Stimulated activated naive B cell treated with anti-CD40 and anti-IgM and Interleukin-4, amounts not matched to agents 10 μg/mL and 1 μg/mL and 100 μg/mL, for 72 hours (primary cell): ENCODE measurements around the gene PLEKHG5.
A peak's percentile ranks its signal among the peaks of the same experiment; 100 is the strongest.

Source experiments
- ATAC-seq, 2 donors: fragments of 150-1000 bp; cut with Tn5 transposase; replicated peaks; 2 replicates each; pipeline ENCODE4 v1.10.0; 2021; ENCODE audit warnings: moderate library complexity in 1 of 2
- DNase-seq: peaks from one replicate; pipeline ENCODE4 v3.0.0; 2021
- H3K27ac Mint-ChIP-seq: one replicate; pipeline ENCODE4 v1.8.0; 2022; ENCODE audit warnings: mild to moderate bottlenecking, mixed read lengths
- H3K27me3 Mint-ChIP-seq, 2 donors: one replicate each; pipeline ENCODE4 v1.8.0; 2022; ENCODE audit warnings: mixed read lengths in 2 of 2
- H3K36me3 Mint-ChIP-seq, 2 donors: one replicate each; pipeline ENCODE4 v1.8.0; 2022; ENCODE audit warnings: mixed read lengths in 2 of 2, mild to moderate bottlenecking in 1 of 2
- H3K4me1 Mint-ChIP-seq, 2 donors: one replicate each; pipeline ENCODE4 v1.8.0; 2022; ENCODE audit warnings: mixed read lengths in 2 of 2, mild to moderate bottlenecking in 1 of 2
- H3K4me3 Mint-ChIP-seq, 2 donors: one replicate each; pipeline ENCODE4 v1.8.0; 2022; ENCODE audit warnings: mild to moderate bottlenecking in 2 of 2, mixed read lengths in 2 of 2, moderate library complexity in 1 of 2
- H3K9me3 Mint-ChIP-seq, 2 donors: one replicate each; pipeline ENCODE4 v1.8.0; 2022; ENCODE audit warnings: mixed read lengths in 2 of 2, mild to moderate bottlenecking in 1 of 2

PLEKHG5 gene

GRCh38 chr1:6506210-6507036 lies 15.0 kb upstream of the PLEKHG5 start:
- Mint-ChIP-seq H3K27ac (no peak overlapping the region), H3K4me3 (no peak overlapping the region), H3K9me3 (no peaks in the 10 kb centered on the region), H3K4me1 (peaks cover 0 to 9% of the 10 kb centered on the region in 2 donors), H3K36me3 (no peaks in the 10 kb centered on the region), H3K27me3 (peaks cover 19 to 21% of the 10 kb centered on the region in 2 donors)
- DNase-seq, result no peak
- no peak for ATAC-seq

DNA sequence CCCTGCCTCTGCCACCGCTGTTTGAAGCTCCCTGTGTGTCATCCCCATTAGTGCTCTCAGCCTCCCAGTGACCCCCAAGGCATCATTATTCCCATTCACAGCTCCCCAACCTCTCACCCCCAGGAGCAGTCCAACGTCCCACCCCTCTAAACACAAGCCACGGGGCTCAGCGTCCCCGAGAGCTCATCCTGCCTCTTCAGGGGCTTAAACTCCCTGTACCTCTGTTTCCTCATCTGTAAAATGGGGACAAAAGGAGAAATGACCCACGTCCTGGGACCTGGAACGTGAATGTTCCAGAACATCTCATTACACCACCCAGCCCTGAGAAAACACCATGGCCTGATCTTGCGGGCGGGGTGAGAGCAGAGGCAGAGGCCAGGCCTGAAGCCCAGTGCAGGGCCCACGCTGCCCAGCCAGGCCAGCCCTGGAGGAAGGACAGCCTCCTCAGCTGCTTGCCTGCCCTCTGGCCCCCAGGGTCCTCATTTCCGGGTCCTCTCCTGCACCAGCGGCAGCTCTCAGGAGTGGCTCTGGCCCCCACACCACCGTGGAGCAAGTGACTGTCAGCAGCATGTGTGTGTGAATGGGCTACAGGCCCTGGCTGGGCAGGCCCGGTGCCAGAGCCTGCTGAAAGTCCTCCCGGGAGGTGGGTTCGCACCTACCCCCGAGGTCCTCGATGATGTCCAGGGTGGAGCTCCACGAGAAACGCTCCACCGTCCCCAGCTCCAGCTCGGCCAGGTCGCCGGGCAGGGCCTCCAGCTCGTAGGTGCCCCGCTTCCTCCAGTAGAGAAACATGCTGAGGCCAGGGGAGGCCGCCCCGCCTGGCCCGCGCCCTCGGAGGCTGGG lies 14.1 kb upstream of the PLEKHG5 start:
- no peak for ATAC-seq
- Mint-ChIP-seq H3K27me3 (peaks cover 27 to 29% of the 10 kb centered on the region in 2 donors), H3K4me3 (no peak overlapping the region), H3K9me3 (no peaks in the 10 kb centered on the region), H3K4me1 (peaks cover 0 to 9% of the 10 kb centered on the region in 2 donors), H3K27ac (no peak overlapping the region), H3K36me3 (peaks cover 0 to 1% of the 10 kb centered on the region in 2 donors)
- DNase-seq, result no peak

GRCh38 chr1:6504887-6505286 lies 13.4 kb upstream of the PLEKHG5 start:
- Mint-ChIP-seq H3K4me1 (peaks cover 0 to 9% of the 10 kb centered on the region in 2 donors), H3K9me3 (no peaks in the 10 kb centered on the region), H3K36me3 (peaks cover 0 to 1% of the 10 kb centered on the region in 2 donors), H3K4me3 (no peak overlapping the region), H3K27me3 (peaks cover 34 to 36% of the 10 kb centered on the region in 2 donors), H3K27ac (no peak overlapping the region)
- no peak for DNase-seq
- no peak for ATAC-seq

GRCh38 chr1:6503884-6504602 lies 12.6 kb upstream of the PLEKHG5 start:
- H3K36me3 Mint-ChIP-seq, result peaks cover 0 to 1% of the 10 kb centered on the region in 2 donors
- H3K27me3 Mint-ChIP-seq, result peaks cover 40 to 43% of the 10 kb centered on the region in 2 donors
- no peak for DNase-seq
- no peak overlapping the region for H3K27ac Mint-ChIP-seq
- ATAC-seq, result no peak
- no peak overlapping the region for H3K4me3 Mint-ChIP-seq
- H3K4me1 Mint-ChIP-seq, result peaks cover 0 to 5% of the 10 kb centered on the region in 2 donors
- no peaks in the 10 kb centered on the region for H3K9me3 Mint-ChIP-seq

GRCh38 chr1:6502000-6502891 lies 10.8 kb upstream of the PLEKHG5 start:
- ATAC-seq (no peak), DNase-seq (no peak)
- H3K27me3 Mint-ChIP-seq, result peaks cover 49 to 52% of the 10 kb centered on the region in 2 donors
- H3K4me3 Mint-ChIP-seq, result peak overlapping the region in 1 of 2 donors; percentile 16
- no peak overlapping the region for H3K27ac Mint-ChIP-seq
- peaks cover 0 to 1% of the 10 kb centered on the region in 2 donors for H3K36me3 Mint-ChIP-seq
- no peaks in the 10 kb centered on the region for H3K9me3 Mint-ChIP-seq
- H3K4me1 Mint-ChIP-seq, result peaks cover 0 to 10% of the 10 kb centered on the region in 2 donors

GRCh38 chr1:6501279-6501813 lies 9.9 kb upstream of the PLEKHG5 start:
- no peak for DNase-seq
- Mint-ChIP-seq H3K4me1 (peaks cover 0 to 16% of the 10 kb centered on the region in 2 donors), H3K4me3 (no peak overlapping the region), H3K27me3 (peaks cover 45 to 56% of the 10 kb centered on the region in 2 donors), H3K9me3 (no peaks in the 10 kb centered on the region), H3K36me3 (peaks cover 0 to 1% of the 10 kb centered on the region in 2 donors), H3K27ac (no peak overlapping the region)
- no peak for ATAC-seq

- ATAC-seq (no peak), DNase-seq (no peak)
- H3K4me3 Mint-ChIP-seq, result no peak overlapping the region
- H3K27me3 Mint-ChIP-seq, result peaks cover 48 to 62% of the 10 kb centered on the region in 2 donors
- no peaks in the 10 kb centered on the region for H3K9me3 Mint-ChIP-seq
- H3K4me1 Mint-ChIP-seq, result peaks cover 3 to 21% of the 10 kb centered on the region in 2 donors
- peaks cover 0 to 1% of the 10 kb centered on the region in 2 donors for H3K36me3 Mint-ChIP-seq
- H3K27ac Mint-ChIP-seq, result no peak overlapping the region
Measured at GRCh38 chr1:6500544-6501278, 9.2 kb upstream of the PLEKHG5 start.

- H3K9me3 Mint-ChIP-seq, result no peaks in the 10 kb centered on the region
- H3K27me3 Mint-ChIP-seq, result peaks cover 50 to 66% of the 10 kb centered on the region in 2 donors
- H3K4me1 Mint-ChIP-seq, result peaks cover 3 to 21% of the 10 kb centered on the region in 2 donors
- ATAC-seq, result no peak
- no peak overlapping the region for H3K27ac Mint-ChIP-seq
- no peak overlapping the region for H3K4me3 Mint-ChIP-seq
- no peak for DNase-seq
- peaks cover 0 to 1% of the 10 kb centered on the region in 2 donors for H3K36me3 Mint-ChIP-seq
Measured at GRCh38 chr1:6499296-6499695, 7.8 kb upstream of the PLEKHG5 start.

- ATAC-seq, result no peak
- Mint-ChIP-seq H3K4me3 (no peak overlapping the region), H3K4me1 (peaks cover 3 to 21% of the 10 kb centered on the region in 2 donors), H3K27me3 (peaks cover 50 to 67% of the 10 kb centered on the region in 2 donors), H3K36me3 (peaks cover 0 to 1% of the 10 kb centered on the region in 2 donors), H3K9me3 (no peaks in the 10 kb centered on the region), H3K27ac (no peak overlapping the region)
- no peak for DNase-seq
Measured at GRCh38 chr1:6498576-6499111, 7.2 kb upstream of the PLEKHG5 start.

- Mint-ChIP-seq H3K27ac (peak overlapping the region; percentile 69), H3K4me3 (peak overlapping the region; percentile 36 to 71)
- no peak for DNase-seq
Measured at GRCh38 chr1:6497867-6498575, 6.6 kb upstream of the PLEKHG5 start.

GRCh38 chr1:6497215-6497866 lies 5.9 kb upstream of the PLEKHG5 start:
- peaks cover 0 to 1% of the 10 kb centered on the region in 2 donors for H3K36me3 Mint-ChIP-seq
- H3K4me3 Mint-ChIP-seq, result peak overlapping the region; percentile 63 to 71
- DNase-seq, result no peak
- H3K27ac Mint-ChIP-seq, result no peak overlapping the region
- peaks cover 3 to 21% of the 10 kb centered on the region in 2 donors for H3K4me1 Mint-ChIP-seq
- H3K27me3 Mint-ChIP-seq, result peaks cover 50 to 67% of the 10 kb centered on the region in 2 donors
- H3K9me3 Mint-ChIP-seq, result no peaks in the 10 kb centered on the region
- peak; percentile 57 to 60 for ATAC-seq

More at GRCh38 chr1:6497867-6498575, 6.6 kb upstream of the PLEKHG5 start:
- peaks cover 50 to 67% of the 10 kb centered on the region in 2 donors for H3K27me3 Mint-ChIP-seq
- H3K36me3 Mint-ChIP-seq, result peaks cover 0 to 1% of the 10 kb centered on the region in 2 donors
- H3K4me1 Mint-ChIP-seq, result peaks cover 3 to 21% of the 10 kb centered on the region in 2 donors
- no peaks in the 10 kb centered on the region for H3K9me3 Mint-ChIP-seq
- no peak for ATAC-seq
